Kidney epithelial cell (primary cell): ENCODE measurements around the gene LAMA1. TPM values are rescaled to one million over a fixed set of nuclear protein-coding genes. Genes with fewer than 3 reads are reported as not detected.

Experiments
- DNase-seq: peaks from one replicate; pipeline ENCODE4 v3.0.0-alpha.2; 2010; ENCODE audit warnings: low read depth
- H3K27me3 ChIP-seq: 2 replicates; pipeline ENCODE4 v1.6.0; 2011; ENCODE audit warnings: low read length; ENCODE audit not compliant: control insufficient read depth, insufficient read depth
- H3K36me3 ChIP-seq: 2 replicates; pipeline ENCODE4 v1.5.1; 2011; ENCODE audit warnings: low read length; ENCODE audit not compliant: control insufficient read depth, insufficient read depth
- H3K4me3 ChIP-seq: 2 replicates; pipeline ENCODE4 v1.5.1; 2011; ENCODE audit warnings: low read depth, mild to moderate bottlenecking, control low read depth, low read length
- CTCF ChIP-seq: IDR thresholded peaks from 2 replicates; pipeline ENCODE4 v1.5.1; 2011; ENCODE audit warnings: mild to moderate bottlenecking, moderate library complexity, low read length, control low read depth, inconsistent platforms; ENCODE audit not compliant: insufficient read depth, poor library complexity, severe bottlenecking
- total RNA-seq: library from RNA; depleted of rRNA; stranded (reverse); fragments of >200 nt; gene quantifications from 2 replicates; pipeline ENCODE4 v1.2.3, GENCODE V29; 2015

The LAMA1 gene
- total RNA-seq, 1 donor from 2014 or later = 29.5 TPM

- TF ChIP-seq CTCF = no peak
- H3K36me3 ChIP-seq = no peaks in the 10 kb centered on the region
- H3K4me3 ChIP-seq = no peak overlapping the region
- no peaks in the 10 kb centered on the region for H3K27me3 ChIP-seq
- DNase-seq = no peak
Observed at GRCh38 chr18:6948281-6949055, 169.1 kb downstream of the LAMA1 start.

DNA sequence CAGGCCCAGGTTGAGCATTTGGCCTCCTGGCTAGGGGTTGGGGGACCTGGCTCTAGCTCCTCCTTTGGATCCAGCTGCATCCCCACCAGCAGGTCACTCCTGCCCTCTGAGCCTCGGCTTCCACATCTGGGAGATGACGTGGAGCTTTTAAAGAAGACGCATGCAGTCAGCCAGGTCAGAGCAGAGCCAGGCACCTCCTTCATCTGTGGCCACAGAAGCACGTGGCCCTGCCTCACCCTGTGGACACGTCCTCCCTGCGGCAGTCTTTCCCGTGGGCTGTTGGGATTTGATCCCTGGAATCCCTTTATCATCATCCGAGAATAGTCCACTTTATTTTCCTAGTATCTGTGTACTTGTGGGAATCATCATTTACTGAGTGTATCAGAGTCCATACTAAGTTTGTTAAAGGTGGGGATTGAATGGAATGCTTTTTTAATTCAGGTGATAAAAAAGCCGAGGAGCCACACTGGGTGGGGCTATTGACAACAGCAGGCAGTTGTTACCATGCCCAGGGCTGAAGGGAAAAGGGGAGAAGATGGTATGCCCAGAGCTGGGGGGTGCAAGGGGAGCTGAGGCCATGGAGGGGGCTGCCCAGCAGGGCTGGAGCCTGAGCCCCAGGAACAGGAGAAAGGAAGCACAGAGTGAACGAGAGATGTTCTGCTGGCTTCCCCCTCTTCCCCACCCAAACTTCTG, 170.1 kb downstream of the LAMA1 start:
- no peaks in the 10 kb centered on the region for H3K27me3 ChIP-seq
- H3K4me3 ChIP-seq = no peak overlapping the region
- H3K36me3 ChIP-seq = no peaks in the 10 kb centered on the region
- TF ChIP-seq CTCF = no peak
- no peak for DNase-seq

DNA sequence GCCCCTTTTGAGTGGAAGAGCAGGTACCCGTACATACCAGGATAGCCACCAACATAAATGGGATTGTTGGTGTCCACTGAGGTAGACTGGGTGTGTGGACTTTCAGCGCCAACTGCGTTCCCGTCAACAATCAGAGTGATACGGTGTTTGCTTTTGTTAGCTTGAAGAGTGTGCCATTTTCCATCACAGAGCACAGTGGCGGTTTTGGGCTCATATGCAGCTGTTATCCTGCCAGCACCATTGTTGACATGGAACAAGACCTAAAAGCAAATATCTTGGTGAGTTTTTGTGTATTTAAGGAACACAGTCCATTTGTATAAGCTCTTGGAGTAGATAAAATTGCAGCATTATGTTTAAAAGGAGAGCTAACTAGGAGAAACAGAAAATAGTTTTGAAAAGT, 174.5 kb downstream of the LAMA1 start:
- H3K36me3 ChIP-seq = no peaks in the 10 kb centered on the region
- TF ChIP-seq CTCF = no peak
- H3K4me3 ChIP-seq = no peak overlapping the region
- DNase-seq = no peak
- no peaks in the 10 kb centered on the region for H3K27me3 ChIP-seq

GRCh38 chr18:6942742-6943141, 174.9 kb downstream of the LAMA1 start:
- H3K27me3 ChIP-seq = no peaks in the 10 kb centered on the region
- no peaks in the 10 kb centered on the region for H3K36me3 ChIP-seq
- no peak for DNase-seq
- TF ChIP-seq CTCF = no peak
- no peak overlapping the region for H3K4me3 ChIP-seq

DNA sequence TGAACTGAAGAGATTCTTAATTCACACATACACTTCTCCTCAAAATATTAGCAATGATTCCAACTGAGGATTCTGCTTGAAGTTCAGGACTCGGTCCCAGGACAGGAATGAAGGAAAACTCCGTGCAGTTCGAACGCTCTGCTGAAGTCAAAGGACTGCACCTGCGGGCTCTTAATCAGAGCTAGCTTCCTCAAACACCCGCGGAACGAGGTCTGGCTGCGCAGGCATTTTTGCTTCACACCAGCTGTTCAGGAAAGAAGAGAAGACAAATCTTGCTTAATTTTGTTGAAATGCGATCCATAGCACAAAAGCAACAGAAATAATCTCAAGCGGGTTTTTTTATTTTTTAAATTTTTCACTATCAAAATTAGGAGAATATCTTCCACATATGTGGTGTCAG, 175.6 kb downstream of the LAMA1 start:
- DNase-seq = no peak
- no peaks in the 10 kb centered on the region for H3K36me3 ChIP-seq
- H3K27me3 ChIP-seq = no peaks in the 10 kb centered on the region
- TF ChIP-seq CTCF = no peak
- no peak overlapping the region for H3K4me3 ChIP-seq
